Measurements from ENCODE around the gene OVOL3.
"Not testable (repeated sequence)": the region's sequence is repeated elsewhere in the genome, so short reads cannot be mapped to it uniquely, and the experiment has no call there.

DNA sequence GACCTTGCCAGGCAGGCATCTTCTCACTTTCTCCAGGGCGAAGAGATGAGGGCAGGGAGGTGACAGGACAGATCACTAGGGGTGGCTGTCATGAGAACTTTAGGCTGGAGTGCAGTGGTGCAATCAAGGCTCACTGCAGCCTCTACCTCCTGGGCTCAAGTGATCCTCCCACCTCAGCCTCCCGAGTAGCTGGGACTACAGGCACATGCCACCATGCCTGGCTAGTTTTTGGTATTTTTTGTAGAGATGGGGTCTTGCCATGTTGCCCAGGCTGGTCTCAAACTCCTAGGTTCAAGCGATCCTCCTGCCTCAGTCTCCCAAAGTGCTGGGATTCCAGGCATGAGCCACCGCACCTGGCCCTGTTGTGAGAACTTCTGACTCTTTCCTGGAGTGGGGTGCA lies 23.9 kb downstream of the OVOL3 start:
- TF ChIP-seq POLR2A (IDR thresholded peaks at IDR 0.05): not testable (repeated sequence)
- TF ChIP-seq, protein P1, sequence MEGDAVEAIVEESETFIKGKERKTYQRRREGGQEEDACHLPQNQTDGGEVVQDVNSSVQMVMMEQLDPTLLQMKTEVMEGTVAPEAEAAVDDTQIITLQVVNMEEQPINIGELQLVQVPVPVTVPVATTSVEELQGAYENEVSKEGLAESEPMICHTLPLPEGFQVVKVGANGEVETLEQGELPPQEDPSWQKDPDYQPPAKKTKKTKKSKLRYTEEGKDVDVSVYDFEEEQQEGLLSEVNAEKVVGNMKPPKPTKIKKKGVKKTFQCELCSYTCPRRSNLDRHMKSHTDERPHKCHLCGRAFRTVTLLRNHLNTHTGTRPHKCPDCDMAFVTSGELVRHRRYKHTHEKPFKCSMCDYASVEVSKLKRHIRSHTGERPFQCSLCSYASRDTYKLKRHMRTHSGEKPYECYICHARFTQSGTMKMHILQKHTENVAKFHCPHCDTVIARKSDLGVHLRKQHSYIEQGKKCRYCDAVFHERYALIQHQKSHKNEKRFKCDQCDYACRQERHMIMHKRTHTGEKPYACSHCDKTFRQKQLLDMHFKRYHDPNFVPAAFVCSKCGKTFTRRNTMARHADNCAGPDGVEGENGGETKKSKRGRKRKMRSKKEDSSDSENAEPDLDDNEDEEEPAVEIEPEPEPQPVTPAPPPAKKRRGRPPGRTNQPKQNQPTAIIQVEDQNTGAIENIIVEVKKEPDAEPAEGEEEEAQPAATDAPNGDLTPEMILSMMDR (IDR thresholded peaks at IDR 0.05): not testable (repeated sequence)

All from breast epithelium (tissue), 3 donors.